ENCODE results near the gene LRRFIP1. TPM values are rescaled to one million over a fixed set of nuclear protein-coding genes. Genes with fewer than 3 reads are reported as not detected.
"Not testable (repeated sequence)": the region's sequence is repeated elsewhere in the genome, so short reads cannot be mapped to it uniquely, and the experiment has no call there.

The LRRFIP1 gene
- total RNA-seq, 4 donors from 2014 or later: 84.9 to 152 (median 120) TPM

GRCh38 chr2:237759176-237759575 is 131.8 kb downstream of the LRRFIP1 start:
- Histone ChIP-seq H3K4me1 (no peaks in the 10 kb centered on the region), H3K9me3 (no peaks in the 10 kb centered on the region), H3K4me3 (no peak overlapping the region), H3K27ac (no peak overlapping the region), H3K36me3 (peaks cover 10 to 100% (median 58%) of the 10 kb centered on the region in 3 donors), H3K27me3 (no peaks in the 10 kb centered on the region)
- intact Hi-C loops (cut with DNase I): no loop called here
- 84 to 93% methylated on average over 7 to 10 of the region's 10 CpGs for WGBS, 2 donors
- DNase-seq: no peak
- TF ChIP-seq CTCF (IDR thresholded peaks at IDR 0.05) (no peak), POLR2A (IDR thresholded peaks at IDR 0.05) (no peak)

- WGBS, 2 donors: 89 to 95% methylated on average over 23 of the region's 23 CpGs
- Histone ChIP-seq H3K4me1 (peaks cover 0 to under 1% (median 0%) of the 10 kb centered on the region in 3 donors), H3K36me3 (peaks cover 0 to 100% (median 44%) of the 10 kb centered on the region in 3 donors), H3K27me3 (no peaks in the 10 kb centered on the region), H3K9me3 (no peaks in the 10 kb centered on the region), H3K27ac (no peak overlapping the region), H3K4me3 (no peak overlapping the region)
- no peak for TF ChIP-seq CTCF (IDR thresholded peaks at IDR 0.05)
- TF ChIP-seq POLR2A (IDR thresholded peaks at IDR 0.05): no peak
- DNase-seq: no peak
- intact Hi-C loops (cut with DNase I): no loop called here
These were observed 133.4 kb downstream of the LRRFIP1 start for GRCh38 chr2:237760506-237761502.

GRCh38 chr2:237762291-237763182 is 135.2 kb downstream of the LRRFIP1 start:
- H3K36me3 ChIP-seq: peaks cover 0 to 100% (median 28%) of the 10 kb centered on the region in 3 donors
- WGBS, 2 donors: 84 to 89% methylated on average over 9 of the region's 9 CpGs
- H3K4me1 ChIP-seq; intact Hi-C loops (cut with DNase I); H3K9me3 ChIP-seq; H3K27me3 ChIP-seq; DNase-seq; H3K4me3 ChIP-seq; H3K27ac ChIP-seq: not testable (repeated sequence)

- WGBS, 2 donors: 92 to 95% methylated on average over 10 of the region's 10 CpGs
- H3K9me3 ChIP-seq: no peaks in the 10 kb centered on the region
These were observed 136.4 kb downstream of the LRRFIP1 start for GRCh38 chr2:237763812-237764211.

GRCh38 chr2:237765122-237765521 is 137.7 kb downstream of the LRRFIP1 start:
- H3K27me3 ChIP-seq; H3K27ac ChIP-seq; H3K4me1 ChIP-seq; intact Hi-C loops (cut with DNase I); H3K4me3 ChIP-seq; H3K9me3 ChIP-seq; DNase-seq: not testable (repeated sequence)
- H3K36me3 ChIP-seq: peaks cover 0 to 96% (median 9%) of the 10 kb centered on the region in 3 donors
- WGBS, 2 donors: 95 to 98% methylated on average over 4 to 6 of the region's 6 CpGs

More at GRCh38 chr2:237763812-237764211, 136.4 kb downstream of the LRRFIP1 start:
- no peak overlapping the region for H3K27ac ChIP-seq
- no peak for DNase-seq
- H3K4me1 ChIP-seq: peaks cover 0 to 6% (median 0%) of the 10 kb centered on the region in 3 donors
- TF ChIP-seq CTCF (IDR thresholded peaks at IDR 0.05): no peak
- no peak for TF ChIP-seq POLR2A (IDR thresholded peaks at IDR 0.05)
- intact Hi-C loops (cut with DNase I): no loop called here
- H3K4me3 ChIP-seq: no peak overlapping the region
- no peaks in the 10 kb centered on the region for H3K27me3 ChIP-seq
- H3K36me3 ChIP-seq: peaks cover 0 to 96% (median 20%) of the 10 kb centered on the region in 3 donors

Measured in esophagus squamous epithelium (tissue), 5 donors.